GM21786 (cell line): ENCODE measurements around the gene SSX2IP.

ENCODE experiments used
- ATAC-seq: cut with Tn5 transposase; IDR thresholded peaks from one replicate; pipeline ENCODE4 v1.9.1; 2021; ENCODE audit not compliant: unreplicated experiment

SSX2IP gene

DNA sequence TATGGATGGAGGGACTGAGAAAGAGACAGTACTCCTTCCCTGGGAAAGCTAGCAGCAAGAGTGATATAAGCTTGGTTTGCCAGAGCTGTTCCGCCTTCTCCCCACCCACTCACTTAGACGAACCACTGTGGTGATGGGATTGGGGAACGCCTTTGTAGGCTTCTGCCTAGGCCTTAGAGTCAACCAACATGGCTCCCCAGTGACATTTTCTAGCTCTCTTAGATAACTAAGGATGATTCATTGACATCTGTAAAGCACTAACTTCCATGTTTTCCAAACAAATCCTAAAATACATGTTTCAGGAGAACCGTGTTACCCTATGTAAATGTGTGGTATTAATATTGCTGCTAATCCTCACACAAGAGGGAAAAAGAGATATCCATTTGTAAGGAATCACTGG lies 21.6 kb upstream of the SSX2IP start:
- no peak for ATAC-seq

DNA sequence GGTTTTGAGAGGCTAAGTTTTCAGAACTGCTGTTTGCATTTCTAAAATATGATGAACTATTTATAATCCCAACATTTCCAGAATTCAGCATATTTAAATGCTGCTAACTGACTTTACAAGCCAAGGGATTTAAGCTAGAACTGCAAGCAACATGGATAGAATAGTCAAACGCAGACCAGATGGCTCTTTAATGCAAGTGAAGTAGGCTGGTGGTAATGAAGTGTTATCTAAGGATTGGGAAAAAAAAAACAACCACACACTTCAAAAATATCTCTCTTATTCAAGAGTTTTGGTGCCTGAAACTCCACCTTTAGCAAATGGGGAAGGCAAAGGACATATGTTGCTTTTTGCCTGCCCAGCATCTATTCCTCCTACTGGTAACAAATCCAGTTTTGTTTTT lies 20.9 kb upstream of the SSX2IP start:
- ATAC-seq = no peak

DNA sequence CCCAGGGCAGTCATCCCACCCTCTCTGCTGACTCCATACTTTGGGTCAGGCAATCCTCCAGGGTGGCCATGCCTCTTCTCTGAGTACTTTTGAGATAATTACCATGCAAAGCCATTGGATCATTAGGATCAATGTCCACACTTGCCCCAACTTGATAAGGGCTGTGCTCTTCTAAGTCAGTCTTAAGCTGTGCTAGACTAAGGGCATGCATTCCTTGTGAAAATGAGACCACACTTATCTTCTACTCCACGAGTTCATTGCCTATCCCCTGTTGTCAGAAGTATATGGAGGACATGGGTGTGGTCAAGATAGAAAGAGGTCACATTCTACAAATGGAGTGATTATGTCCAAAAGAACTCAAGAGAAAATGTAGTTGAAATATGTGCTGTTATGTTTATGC lies 18.9 kb upstream of the SSX2IP start:
- ATAC-seq = no peak

DNA sequence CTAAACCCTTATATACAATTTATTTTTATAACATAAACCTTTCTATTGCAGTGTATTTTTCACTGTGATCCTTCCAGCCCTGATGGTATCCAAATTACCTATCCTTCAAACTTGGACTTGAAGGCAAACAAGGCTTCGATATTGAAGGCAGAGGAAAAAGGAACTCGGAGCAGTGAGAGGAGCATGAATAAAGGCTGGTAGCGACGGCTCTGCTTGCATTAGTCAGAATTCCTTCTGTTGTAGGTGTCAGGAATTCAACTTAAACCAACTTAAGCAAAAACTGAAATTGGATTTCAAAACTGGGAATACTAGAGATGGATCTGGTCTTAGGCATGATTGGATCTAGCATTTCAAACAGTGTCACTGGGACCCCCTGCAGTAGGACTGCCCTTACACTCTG lies 17.8 kb upstream of the SSX2IP start:
- ATAC-seq = no peak

DNA sequence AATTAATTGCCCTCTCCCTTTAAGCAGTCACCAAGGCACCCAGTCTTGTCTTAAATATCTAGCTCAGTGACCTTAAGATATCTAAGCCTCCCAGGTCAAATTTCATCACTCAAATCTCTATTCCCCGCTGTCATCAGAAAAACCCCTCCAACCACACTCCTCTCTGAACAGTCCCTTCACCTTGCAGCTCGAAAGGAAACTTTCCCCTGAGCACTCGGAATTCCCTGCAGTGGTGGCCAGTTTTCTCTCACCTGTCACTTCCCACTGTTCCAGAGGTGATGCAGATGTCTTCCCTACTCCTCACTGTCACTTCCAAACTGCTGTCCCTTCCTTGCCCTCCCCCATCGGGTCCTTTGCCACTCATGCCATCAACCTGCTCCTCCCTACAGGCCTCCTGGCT lies 15.3 kb upstream of the SSX2IP start:
- ATAC-seq = peak; percentile 42

DNA sequence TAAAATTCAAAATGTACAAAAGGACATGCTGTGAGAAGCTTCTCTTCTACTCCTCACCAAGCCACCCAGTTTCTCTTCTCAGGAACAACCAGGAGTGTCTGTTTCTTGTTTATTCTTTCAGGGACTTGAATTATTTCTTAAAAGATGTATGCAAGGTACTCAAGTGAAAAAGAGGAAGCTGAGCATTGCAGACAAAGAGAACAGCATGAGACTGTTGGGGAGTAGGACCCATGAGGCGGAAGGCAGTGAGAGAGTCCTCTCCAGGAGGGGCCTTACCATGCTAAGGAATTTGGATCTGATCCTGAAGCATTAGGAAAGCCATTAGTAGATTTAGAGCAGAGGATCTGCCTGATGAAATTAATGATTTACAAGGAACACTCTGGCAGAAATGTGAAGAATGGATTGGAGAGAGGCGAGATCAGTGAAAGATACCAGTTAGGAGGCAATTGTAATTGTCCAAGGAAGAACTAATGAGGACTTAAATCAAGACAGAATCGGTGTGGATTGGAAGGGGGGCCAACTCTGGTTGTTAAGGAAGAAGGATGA lies 14.7 kb upstream of the SSX2IP start:
- ATAC-seq = no peak

DNA sequence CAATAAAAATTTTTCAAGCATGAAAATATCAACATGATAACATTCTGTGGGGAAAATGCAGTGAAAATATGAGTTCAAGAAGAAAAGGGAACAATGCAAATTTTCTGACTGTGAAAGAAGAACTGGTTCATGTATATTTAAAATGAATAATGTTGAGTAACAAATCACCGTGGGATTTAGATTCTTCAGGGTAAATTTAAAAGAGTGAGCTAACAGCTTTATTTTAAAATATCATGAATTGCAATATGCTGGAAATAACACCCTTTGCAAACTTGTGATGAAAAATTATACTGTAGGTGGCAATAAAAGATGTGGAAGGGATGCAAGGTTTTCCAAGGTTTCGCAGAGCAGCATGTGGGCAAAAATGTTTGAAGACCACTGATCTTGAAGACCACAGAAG lies 13.2 kb upstream of the SSX2IP start:
- no peak for ATAC-seq

DNA sequence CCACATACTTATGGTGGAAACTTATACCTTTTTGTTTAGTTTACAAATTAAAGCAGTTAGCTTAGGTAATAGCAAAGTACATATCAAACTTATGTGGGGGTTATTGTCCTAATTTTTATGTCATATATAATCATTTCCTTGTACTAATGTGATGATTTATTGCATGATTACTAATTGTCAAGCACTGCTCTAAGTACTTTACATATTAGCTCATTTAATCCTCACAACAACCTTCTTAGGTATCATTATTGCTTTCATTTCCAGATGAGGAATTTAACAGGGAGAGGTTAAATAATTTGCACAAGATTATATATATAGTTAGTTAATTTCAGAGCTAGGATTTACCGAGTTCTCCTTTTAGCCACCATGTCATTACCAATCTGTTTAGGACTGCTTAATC lies 11.9 kb upstream of the SSX2IP start:
- no peak for ATAC-seq

DNA sequence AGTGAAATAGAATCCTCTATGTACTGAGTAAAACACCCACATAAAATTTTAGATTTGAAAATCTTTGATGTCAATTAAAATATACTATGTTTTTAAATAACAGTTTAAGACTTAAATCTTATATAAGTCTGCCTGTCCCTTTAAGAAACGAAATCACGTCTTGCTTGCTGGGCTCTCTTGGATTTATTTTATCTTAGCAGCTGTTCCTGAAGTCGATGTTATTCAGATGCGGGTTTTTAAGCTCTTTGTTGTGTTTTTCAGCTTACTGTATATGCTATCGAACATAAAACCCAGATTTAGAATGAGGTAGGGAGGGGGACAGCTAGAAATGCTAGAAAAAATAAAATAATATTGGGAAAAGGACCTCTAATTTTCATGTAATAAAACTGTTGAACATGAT lies 11.1 kb upstream of the SSX2IP start:
- ATAC-seq = no peak

DNA sequence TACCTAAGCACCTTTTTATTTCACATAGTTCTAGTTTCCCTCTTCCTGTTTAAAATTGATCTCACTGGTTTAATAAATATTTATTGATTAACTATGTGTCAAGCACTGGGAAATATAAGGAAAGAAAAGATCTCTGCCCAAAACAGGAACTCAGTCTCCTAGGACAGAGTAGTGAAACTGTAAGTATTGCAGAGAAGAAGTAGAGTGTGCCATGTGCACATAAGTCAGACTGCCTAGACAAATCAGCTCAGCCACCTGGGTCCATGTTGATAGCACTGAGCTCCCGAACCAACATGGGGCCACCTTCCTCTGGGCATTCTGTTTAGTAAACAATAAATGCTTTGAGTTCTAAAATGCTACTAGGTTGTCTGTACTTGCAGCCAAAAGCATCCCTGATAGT lies 9.8 kb upstream of the SSX2IP start:
- peak; percentile 85 for ATAC-seq

DNA sequence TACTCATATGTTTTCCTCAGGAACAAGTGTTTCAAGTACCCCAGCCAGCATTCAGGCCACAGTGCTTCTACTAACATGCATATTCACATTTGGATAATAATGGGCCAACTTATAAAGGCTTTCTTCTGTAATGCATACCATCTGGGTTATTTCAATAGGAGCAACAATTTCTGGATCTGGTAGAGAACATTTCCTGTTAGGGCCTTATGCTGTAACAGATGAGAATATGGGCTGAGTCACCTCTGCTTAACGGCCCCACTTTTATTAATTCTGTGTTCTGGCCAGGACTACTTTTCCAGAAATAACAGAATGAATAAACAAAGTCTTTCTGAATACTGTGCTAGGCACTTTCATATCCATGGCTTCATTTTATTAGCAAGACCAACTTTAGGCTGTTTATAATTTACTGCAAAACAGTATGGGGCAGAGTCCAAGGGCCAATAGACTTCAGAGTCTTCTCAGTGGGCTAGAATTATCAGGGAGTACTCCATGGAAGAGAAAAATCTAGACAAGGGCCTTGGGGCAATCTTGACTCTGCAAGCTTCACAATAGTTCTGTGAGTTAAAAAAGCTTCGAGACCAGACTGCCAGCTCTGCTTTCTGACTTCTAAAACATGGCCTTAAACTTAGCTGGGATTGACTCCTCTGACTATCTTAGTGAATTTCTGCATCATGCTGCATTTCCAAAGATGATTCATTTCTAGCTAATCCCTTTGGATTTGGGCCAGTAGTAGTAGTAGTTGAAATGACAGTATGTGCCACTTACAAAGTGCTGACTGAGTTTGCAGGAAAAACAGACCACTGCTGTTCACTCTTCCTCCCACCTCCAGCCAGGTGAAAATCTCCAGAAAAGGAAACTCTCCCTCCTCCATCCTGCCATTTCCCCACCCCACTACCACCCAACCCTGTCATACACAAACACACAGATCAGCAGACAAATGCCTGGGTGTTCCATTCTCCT lies 8.2 kb upstream of the SSX2IP start:
- ATAC-seq = no peak

DNA sequence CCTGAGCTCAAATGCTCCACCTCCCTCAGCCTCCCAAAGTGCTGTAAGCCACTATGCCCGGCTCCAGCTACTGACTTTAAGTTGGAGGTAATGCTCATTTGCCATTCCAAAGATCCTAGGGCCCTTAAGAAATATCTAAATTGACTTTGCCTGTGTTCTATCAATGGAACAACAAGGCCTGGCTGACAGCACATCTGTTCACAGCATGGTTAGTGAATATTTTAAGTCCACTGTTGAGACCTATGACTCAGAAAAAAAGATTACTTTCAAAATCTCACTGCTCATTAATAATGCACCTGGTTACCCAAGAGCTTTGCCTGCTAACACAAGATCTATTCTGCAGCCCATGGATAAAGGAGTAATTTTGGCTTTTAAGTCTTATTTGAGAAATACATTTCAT lies 3.5 kb upstream of the SSX2IP start:
- no peak for ATAC-seq

DNA sequence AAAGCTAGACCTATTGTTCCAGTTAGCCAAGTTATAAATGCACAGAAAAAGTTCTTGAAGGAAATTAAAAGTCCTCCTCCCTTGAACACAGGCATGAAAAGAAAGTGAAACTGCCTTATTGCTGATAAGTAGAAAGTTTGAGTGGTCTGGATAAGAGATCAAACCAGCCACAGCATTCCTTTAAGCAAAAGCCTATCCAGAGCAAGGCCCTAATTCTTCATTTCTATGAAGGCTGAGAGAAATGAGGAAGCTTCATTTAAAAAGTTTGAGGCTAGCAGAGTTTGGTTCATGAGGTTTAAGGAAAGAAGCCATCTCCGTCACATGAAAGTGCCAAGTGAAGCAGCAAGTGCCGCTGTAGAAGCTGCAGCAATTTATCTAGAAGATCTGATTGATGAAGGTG lies 2.7 kb upstream of the SSX2IP start:
- ATAC-seq = no peak

DNA sequence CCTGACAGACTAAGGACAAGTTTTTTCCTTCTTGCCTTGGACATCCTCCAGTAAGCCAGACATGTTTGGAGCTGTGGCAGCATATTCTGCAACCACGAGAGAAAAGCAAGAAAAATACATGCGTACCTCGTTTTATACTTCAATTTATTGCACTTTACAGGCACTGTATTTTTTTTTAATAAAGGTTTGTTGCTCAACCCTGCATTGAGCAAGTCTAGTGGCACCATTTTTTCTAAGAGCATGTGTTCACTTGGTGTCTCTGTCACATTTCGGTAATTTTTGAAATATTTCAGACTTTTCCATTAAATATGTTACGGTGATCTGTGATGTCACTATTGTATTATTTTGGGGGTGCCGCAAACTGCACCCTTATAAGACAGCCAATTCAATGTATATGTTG lies 2.1 kb upstream of the SSX2IP start:
- ATAC-seq = no peak

DNA sequence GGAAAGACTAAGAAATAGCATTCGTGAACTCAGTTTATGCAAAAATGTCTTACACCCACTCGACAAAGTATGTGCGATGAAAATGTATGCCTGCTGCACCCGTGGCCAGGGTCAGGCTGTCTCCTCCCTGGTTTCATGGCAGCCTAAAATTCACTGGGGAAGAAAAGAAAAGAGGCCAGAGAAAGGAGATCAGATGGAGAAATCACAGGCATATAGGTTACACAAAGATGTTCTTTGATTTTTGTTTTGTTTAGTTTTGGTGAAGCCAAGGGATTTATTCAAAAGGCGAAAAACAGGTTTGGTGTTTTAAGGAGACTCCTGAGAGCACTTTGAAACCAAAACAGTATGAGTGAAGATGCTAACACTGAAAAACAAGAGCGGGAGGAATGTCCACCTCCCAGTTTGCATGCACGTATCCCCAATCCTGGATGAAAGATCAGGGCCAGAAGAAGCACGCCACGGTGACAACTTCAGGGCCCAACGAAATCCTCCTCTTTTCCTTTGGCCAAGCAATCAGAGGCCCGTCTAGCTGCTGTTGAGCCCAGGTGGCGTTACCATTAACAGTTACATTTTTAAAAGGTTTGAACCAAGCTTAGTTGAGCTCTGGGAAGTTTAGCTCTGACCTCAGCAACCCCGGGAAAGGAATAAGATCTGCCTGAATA lies 992 bp upstream of the SSX2IP start:
- ATAC-seq = no peak

DNA sequence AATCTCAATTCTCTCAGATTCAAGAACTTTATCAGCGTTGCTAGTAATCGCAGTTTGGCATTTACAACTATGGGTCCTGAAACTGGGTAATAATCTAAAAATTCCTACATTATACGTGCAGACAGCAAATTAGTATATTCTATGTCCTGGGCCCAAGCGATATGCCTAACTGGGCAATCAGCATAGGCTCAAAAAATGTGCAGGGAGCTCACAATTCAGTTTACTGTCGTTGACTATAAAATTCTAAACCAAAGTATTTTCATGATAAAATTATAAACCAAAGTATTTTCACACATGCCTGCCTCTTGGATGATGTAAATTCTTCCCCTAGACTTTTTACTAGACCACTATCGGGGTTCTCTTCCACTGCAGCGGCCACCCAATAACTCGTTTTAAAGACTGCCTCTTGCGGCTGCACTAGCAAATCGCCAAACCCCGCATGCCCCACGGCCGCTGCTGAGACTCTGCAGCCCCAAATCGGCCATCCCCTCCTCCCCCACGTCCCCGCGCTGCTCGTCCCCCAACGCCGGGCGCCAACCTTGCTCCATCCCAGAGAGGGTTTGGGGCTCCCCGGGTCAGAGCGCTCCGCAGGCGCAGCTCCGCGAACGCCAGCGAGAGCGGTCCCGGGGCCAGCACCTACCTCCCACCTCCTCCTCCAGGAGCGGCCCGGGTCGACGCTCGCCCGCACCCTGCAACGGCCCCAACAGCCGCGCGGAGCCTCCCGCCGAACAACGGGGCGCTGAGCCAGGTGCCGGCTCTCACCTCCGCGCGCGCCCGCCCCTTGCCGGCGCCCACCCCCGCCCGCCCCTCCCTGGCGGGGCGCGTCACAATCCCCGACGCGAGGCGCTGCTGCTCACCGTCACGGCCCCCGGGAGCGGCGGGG lies 506 bp downstream of the SSX2IP start:
- ATAC-seq = peak; percentile 16

DNA sequence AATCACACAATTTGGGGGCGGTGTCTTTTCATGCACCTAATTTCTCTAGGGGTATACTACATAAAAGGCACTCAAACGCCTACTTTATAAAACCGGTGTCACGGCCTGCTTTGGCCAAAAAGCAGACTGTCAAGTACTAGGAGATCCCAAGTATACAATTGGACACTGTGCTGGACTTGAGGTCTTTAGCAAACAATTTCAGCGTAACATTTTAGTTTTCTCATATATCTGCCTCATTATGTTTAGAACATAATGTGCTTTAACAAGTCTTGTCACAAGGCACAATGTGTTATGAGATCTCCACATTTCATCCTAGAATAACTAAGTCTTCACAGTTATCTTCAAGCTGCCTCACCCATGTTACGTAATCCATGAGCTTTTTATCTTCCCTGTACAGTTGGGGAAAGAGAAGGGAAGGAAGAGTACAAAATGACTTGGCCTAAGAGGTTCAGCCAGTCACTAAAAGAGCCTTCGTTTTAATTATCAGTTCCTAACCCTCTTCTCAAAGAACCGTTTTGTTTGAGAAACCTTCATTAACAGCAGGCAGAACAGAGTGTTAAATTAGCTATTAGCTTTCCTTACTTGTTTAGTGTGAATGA lies 1.7 kb downstream of the SSX2IP start:
- ATAC-seq = no peak

DNA sequence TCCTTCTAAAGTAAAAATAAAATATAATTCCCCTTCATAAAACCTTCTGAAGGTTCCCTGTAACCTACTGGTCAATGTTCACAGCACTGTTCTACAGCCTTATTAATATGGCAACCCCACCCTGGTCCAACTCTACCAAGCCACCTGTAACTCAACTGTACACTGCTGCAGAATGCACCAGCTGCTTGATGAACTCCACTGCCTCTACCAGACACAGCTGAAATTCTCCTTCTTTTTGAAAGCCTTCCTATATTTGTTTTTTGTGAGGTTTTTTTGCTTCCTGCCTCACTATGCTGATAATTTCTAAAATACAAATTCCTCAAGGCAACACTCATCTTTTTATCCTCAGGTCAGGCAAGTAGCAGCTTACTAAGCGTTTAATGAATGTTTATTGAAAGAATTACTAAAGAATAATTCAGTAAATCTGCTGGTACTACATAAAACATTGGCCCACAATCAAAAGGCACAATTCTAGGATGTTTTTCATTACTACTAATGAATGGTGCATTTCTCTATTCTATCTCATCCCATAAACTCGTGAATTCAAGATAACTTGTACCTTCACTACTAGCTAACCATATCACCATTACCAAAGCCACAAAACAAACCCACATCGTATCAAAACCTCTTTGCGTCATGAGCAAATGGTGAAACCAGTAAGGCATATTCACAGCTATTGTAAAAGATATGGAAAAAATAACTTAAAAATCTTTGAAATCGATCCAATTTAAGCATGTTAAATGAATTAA lies 2.4 kb downstream of the SSX2IP start:
- no peak for ATAC-seq

DNA sequence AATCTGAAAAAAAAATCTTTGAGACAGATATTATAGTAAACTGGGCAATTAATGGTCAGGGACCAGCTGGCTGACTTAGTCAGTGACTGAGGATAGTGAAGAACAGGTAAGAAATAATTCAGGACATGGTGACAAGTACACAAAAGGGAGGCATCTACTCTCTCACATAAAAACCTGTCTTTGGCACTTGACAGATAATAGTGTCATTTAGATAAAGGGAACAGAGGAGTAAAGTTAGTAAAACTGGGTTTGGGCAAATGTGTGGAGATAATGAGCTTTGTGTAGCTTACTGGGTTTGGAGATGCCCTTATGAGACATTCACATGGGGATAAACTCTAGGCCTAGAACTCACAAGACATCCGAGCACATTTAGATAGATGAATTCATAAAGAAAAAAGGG lies 4.0 kb downstream of the SSX2IP start:
- no peak for ATAC-seq

DNA sequence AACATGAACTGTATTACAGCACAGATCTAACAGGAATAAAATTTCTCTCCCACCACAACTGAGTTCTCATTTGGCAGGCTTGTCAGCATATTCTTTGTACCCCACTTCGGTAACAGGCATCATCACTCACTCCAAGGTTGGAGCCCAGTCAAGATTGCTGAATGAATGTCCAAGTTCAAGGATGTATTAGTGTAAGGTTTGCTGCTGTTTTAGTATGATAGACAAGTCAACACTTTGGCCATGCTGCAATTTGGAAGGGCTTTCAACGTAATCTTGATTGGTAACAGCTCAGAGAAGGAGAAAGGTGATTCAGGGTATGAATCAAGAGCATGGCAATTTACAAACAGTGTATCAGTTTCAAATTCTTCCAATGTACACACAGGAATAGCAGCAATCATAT lies 6.8 kb downstream of the SSX2IP start:
- ATAC-seq = no peak
